ENCODE measurements around the gene ARHGAP42. TPM values are rescaled to one million over a fixed set of nuclear protein-coding genes. Genes with fewer than 3 reads are reported as not detected.

The ARHGAP42 gene
- total and polyA plus RNA-seq, 10 of the 15 experiments (the other 5 are each of a cell fraction or from before 2014, with no cell fraction given): 1.8 to 6.3 (median 3.2) TPM

- peak; percentile 87 for TF ChIP-seq PKNOX1 (IDR thresholded peaks at IDR 0.05)
- peak; percentile 92 for TF ChIP-seq ATF7 (IDR thresholded peaks at IDR 0.05; ENCODE audit: low read depth)
These were observed 6.0 kb upstream of the ARHGAP42 start (continued) for GRCh38 chr11:100681064-100681502.

GRCh38 chr11:100682247-100682969, 4.7 kb upstream of the ARHGAP42 start:
- Histone ChIP-seq H3K9me3 (replicated peaks; ENCODE audit: control insufficient read depth, insufficient read depth, low read length) (no peaks in the 10 kb centered on the region), H3K36me3 (ENCODE audit: control insufficient read depth in 2 of 2, insufficient read depth in 2 of 2, low read length in 1 of 2) (no peaks in the 10 kb centered on the region), H2AFZ (ENCODE audit: control insufficient read depth, low read depth, low read length) (no peak overlapping the region), H3K4me2 (ENCODE audit: control insufficient read depth, insufficient read depth) (no peak overlapping the region), H3K27me3 (replicated peaks in 1 of 2; ENCODE audit: control insufficient read depth in 2 of 2, insufficient read depth in 2 of 2, low read length in 1 of 2) (no peaks in the 10 kb centered on the region), H3K4me1 (ENCODE audit: control insufficient read depth, insufficient read depth, low read length) (peaks cover 45% of the 10 kb centered on the region), H3K79me2 (ENCODE audit: control insufficient read depth, insufficient read depth, low read length) (no peaks in the 10 kb centered on the region), H3K27ac (ENCODE audit: control insufficient read depth, insufficient read depth) (no peak overlapping the region), H3K9ac (ENCODE audit: control insufficient read depth, insufficient read depth, low read length) (no peak overlapping the region), H3K4me3 (no peak overlapping the region), H4K20me1 (ENCODE audit: control insufficient read depth, insufficient read depth) (no peaks in the 10 kb centered on the region)
- no TSS peak for BruUV-seq (replicated peaks)
- WGBS (ENCODE audit: insufficient coverage, insufficient replicate concordance, low lambda C conversion rate, missing lambda C conversion rate): 85% methylated on average over 2 of the region's 2 CpGs
- no peak for DNase-seq (ENCODE audit: low read depth, low spot score)
- POLR2A ChIA-PET: no interaction called here
- TF ChIP-seq ZBED1 (IDR thresholded peaks at IDR 0.05; ENCODE audit: borderline replicate concordance) (no peak), SREBF1 (IDR thresholded peaks at IDR 0.05; ENCODE audit: low read length) (no peak), CTCF (IDR thresholded peaks at IDR 0.05 in 2 of 3, conservative IDR thresholded peaks at IDR 0.05 in 1 of 3; ENCODE audit: control insufficient read depth in 2 of 3, extremely low read depth in 1 of 3, insufficient read depth in 1 of 3, low read depth in 3 of 3, low read length in 3 of 3) (peak; percentile 41 to 53 (median 45); a peak in 4 of 6 replicates), SMC3 (IDR thresholded peaks at IDR 0.05; ENCODE audit: borderline replicate concordance, low read length) (peak; percentile 40; the same call in 1 of the 2 replicates), PKNOX1 (IDR thresholded peaks at IDR 0.05) (no peak), NBN (IDR thresholded peaks at IDR 0.05) (no peak), RAD21 (IDR thresholded peaks at IDR 0.05; ENCODE audit: insufficient read depth, low read depth, low read length) (peak; percentile 60)
- ATAC-seq: no peak
- SMC1A ChIA-PET (ENCODE audit: uncharacterized antibody, unreplicated experiment): interaction anchor here (0.6 to 3.7 kb wide), 11 partner anchors 10 to 244 kb away, joined by 3 to 15 read pairs (median 4); no protein-coding TSS in a partner anchor
- intact Hi-C loops (cut with micrococcal nuclease; ENCODE audit: unreplicated experiment): loop anchor here (1.0 to 5.0 kb wide), 3 partner anchors 106 to 146 kb away; no protein-coding TSS in a partner anchor
- RAD21 ChIA-PET (ENCODE audit: unreplicated experiment): interaction anchor here (1.0 to 2.7 kb wide), 7 partner anchors 14 to 172 kb away, joined by 3 to 9 read pairs (median 4); no protein-coding TSS in a partner anchor
- FAIRE-seq: no peak
- in situ Hi-C loops (cut with MboI): loop anchor here (5.0 to 10.0 kb wide), 3 partner anchors 105 to 242 kb away; no protein-coding TSS in a partner anchor
- CTCF ChIA-PET: interaction anchor here (0.8 to 4.5 kb wide), 15 partner anchors 8 to 247 kb away, joined by 3 to 30 read pairs (median 5); no protein-coding TSS in a partner anchor

Data from GM12878 (cell line).